KOPT-K1 (cell line): ENCODE measurements around the gene DAP.
A peak's percentile ranks its signal among the peaks of the same experiment; 100 is the strongest.

Experiments used
- H3K27ac ChIP-seq: fragments of 200-600 bp; sonication (generic); 2 replicates; pipeline ENCODE4 v1.5.1; 2016; ENCODE audit warnings: antibody characterized with exemption, mild to moderate bottlenecking, low read depth, low read length; ENCODE audit not compliant: poor library complexity, severe bottlenecking
- H3K36me3 ChIP-seq: fragments of 200-600 bp; sonication (generic); 2 replicates; pipeline ENCODE4 v1.5.1; 2017; ENCODE audit warnings: antibody characterized with exemption, mild to moderate bottlenecking, low read length, moderate library complexity; ENCODE audit not compliant: insufficient read depth
- H3K9me3 ChIP-seq: fragments of 200-600 bp; sonication (generic); 2 replicates; pipeline ENCODE4 v1.5.1; 2017; ENCODE audit warnings: antibody characterized with exemption, low read length, mild to moderate bottlenecking; ENCODE audit not compliant: insufficient read depth, poor library complexity, severe bottlenecking

The DAP gene

DNA sequence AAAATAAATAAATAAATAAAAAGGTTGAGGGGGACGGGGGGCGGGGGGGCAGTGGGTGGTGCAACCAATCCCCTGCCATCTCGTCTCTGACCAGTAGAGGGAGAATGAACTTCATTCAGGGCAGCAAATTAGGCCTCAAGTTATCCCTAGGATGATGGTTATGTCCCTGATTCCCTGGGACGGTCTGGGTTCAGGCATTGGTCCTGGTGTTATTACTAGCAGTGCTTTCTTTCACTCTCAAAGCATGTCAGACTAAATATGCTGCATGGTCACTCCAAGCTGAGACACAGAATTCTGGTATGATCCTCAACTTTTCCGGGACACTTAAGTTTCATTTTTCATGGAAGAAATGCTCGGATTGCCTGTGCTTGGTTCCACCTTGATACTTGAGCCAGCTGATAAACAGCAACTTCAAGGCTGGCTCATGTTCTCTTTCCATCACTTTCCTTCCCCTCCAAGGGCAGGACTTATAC lies 59.4 kb downstream of the DAP start:
- H3K36me3 ChIP-seq, result no peaks in the 10 kb centered on the region; the same call in 1 of the 2 replicates
- H3K27ac ChIP-seq, result no peak overlapping the region
- no peaks in the 10 kb centered on the region for H3K9me3 ChIP-seq

DNA sequence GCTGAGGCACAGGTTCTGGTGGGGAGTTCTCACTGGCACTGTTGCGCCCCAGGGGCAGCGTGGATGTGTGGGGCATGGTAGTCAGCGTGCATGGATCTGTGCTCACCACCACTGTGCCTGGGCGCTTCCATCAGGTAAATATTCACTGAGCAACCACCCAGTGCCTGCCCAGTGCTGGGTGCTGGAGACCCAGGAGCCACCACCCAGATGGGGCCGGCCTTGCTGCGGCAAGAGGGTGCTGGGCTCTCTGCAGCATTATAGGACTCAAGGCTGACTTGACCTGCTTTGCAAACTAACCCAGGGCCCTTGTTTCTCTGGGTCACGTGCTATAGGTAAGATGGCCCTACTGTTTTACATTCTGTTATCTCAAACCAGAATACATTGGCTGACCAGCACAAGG lies 60.5 kb downstream of the DAP start:
- no peaks in the 10 kb centered on the region for H3K9me3 ChIP-seq
- peak overlapping the region; percentile 29 for H3K27ac ChIP-seq
- no peaks in the 10 kb centered on the region; the same call in 1 of the 2 replicates for H3K36me3 ChIP-seq

DNA sequence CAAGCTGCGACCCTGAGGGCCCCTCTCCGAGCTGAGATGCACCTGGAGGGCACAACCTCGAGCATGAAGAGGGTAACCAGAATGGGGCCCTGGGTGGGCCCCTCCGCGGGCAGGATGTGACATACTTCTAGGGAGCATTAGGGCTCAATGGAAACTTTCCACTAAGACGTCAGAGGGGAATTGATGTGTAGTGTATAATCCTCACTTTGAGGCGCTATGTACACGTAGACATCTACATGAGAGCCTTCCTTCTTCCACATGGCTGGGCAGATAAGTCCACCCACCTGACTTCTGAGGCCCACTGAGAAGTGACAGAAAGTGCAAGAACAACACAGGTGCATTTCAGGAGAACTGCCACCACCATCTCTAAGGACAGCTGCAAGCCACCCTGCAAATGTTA lies 61.0 kb downstream of the DAP start:
- Histone ChIP-seq H3K9me3 (no peaks in the 10 kb centered on the region), H3K27ac (peak overlapping the region; percentile 29)

DNA sequence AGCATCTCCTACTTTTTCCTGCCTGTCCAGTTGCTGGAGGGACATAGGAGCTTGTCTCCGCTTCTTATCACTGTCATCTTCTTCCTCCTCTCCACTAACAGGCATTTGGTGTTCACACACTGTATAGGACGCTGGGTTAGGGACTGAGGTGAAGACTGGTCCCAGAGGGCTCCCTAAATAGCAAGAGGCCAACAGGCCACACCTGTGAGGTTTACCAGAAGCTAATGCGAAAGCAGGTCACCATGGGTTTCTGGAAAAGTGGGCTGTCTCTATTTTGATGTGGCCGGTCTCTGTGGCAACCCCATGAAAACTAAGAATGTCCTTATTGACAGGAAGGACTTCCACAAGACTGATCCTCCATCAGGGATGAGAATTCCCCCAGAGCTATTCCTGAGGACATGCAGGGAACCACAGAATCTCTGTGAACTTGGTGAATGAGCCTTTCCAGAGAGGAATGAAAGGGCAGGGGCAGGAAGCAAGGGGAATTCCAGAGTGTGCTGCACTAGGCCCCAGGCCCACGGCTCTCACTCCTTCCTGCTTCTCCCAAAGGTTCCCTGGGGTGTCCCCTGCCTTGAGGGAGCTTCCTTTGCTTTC lies 61.7 kb downstream of the DAP start:
- Histone ChIP-seq H3K27ac (peak overlapping the region; percentile 29), H3K36me3 (peaks cover 3% of the 10 kb centered on the region; the same call in 1 of the 2 replicates), H3K9me3 (no peaks in the 10 kb centered on the region)

More for the DNA sequence above, 61.0 kb downstream of the DAP start:
- H3K36me3 ChIP-seq, result no peaks in the 10 kb centered on the region; the same call in 1 of the 2 replicates

DNA sequence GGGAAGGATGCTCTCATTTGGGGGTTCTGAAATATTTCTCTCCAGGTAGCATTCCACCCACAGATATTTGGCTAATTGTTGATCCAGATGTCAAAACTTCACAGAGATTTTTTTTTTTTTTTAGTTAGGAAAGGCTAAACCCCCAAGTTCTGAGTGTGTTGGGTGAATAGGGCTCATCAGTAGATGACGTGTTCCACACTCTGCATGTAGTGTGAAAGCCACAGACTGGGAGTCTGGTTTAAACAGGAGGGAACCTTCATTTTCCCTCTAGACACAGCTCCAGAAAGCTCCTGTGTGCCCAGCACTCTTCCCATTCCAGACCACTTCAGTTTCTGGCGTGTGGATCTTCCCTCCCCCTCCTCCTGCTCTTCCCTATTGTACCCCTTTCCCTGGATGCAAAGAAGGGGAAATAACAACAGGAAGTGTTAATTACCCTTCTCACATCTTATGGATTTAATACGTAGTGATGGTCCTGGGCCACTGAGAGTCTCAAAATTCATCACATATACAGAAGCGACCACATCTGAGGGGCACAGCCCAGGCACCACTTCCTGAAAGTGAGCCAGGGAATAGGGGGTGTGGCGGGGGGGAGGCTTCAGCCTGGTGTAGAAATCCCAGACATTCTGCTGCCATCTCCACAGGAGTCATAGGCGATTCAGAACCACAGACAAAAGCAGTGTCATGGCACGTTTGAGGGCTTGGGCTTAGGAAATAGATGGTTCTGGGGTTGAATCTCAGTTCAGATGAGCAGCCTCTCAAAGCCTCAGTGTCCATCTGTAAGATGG lies 65.1 kb downstream of the DAP start:
- Histone ChIP-seq H3K36me3 (0 out of 2 replicates have a peak, but pooled peaks cover 7% of the 10 kb centered on the region), H3K9me3 (no peaks in the 10 kb centered on the region), H3K27ac (no peak overlapping the region)

DNA sequence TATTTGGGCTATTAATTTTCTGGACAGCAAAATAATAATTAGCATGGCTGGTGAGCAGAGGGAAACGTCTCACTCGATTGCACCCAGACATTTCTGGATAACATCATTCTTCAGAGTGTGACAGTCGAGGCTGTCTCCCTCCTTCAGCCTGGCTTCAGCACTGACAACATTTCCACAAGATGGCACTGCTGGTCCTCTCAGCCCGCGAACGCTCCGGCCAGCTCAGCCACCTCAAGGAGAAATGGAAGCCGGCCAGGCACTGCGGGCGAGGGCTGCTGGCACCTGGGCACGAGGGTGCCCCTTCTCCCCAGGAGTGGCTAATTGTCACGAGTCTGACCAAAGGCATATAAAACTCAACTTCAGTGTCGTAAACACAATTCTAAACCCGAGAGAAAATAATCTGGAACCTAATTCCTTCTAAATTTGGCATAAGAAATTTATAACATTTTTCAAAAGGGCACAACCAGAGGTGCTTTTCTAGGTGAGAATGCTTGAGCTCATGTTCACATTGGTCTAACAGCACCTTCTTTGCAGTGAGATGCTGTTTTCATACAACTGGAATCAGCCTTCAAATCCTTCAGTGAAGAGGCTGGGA lies 65.9 kb downstream of the DAP start:
- Histone ChIP-seq H3K36me3 (0 out of 2 replicates have a peak, but pooled peaks cover 7% of the 10 kb centered on the region), H3K9me3 (no peaks in the 10 kb centered on the region), H3K27ac (no peak overlapping the region)

DNA sequence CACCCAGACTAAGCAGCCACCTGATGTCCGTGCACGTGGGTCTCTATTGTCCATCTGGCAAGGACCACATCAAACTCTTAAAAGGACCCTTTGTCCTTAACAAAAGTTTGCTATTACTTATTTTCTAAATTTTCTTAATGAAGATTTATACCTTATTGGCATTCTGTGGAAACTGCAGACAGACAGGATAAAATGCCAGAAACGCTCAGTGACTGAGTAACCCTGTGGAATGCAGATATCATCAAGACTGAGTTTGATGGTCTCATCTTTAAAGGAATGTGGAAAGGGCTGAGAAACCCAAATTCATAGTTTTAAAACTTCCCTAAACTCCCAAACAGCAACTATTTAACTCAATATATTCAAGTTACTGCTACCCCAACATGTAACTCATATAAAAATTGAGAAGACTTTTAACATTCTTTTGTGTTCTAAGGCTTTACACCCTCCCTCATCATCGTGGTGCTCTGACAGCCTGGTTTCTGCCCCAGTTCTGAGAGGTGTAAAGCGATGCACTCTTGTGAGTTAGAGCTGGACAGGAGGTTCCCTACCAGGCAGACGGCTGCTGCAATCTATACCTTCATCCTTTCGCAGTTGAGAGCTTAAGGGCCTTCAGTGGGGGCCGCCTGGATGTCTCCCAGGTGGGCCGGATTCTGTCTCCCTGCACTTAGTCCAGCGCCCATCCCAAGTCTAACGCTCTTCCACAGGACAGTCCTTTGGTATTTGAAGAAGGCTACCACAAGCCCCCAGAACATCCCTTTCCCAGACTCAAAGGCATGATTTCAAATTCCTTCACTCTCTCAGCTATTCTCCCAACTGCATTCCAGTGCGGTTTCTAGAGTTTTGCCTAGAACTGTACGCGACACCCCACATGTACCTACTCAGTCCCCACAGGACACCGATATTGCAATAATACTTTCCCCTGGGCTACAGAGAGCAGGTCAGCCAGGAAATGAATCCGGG lies 68.9 kb downstream of the DAP start:
- H3K9me3 ChIP-seq, result no peaks in the 10 kb centered on the region
- H3K36me3 ChIP-seq, result peaks cover 7% of the 10 kb centered on the region; the same call in 1 of the 2 replicates
- H3K27ac ChIP-seq, result no peak overlapping the region

DNA sequence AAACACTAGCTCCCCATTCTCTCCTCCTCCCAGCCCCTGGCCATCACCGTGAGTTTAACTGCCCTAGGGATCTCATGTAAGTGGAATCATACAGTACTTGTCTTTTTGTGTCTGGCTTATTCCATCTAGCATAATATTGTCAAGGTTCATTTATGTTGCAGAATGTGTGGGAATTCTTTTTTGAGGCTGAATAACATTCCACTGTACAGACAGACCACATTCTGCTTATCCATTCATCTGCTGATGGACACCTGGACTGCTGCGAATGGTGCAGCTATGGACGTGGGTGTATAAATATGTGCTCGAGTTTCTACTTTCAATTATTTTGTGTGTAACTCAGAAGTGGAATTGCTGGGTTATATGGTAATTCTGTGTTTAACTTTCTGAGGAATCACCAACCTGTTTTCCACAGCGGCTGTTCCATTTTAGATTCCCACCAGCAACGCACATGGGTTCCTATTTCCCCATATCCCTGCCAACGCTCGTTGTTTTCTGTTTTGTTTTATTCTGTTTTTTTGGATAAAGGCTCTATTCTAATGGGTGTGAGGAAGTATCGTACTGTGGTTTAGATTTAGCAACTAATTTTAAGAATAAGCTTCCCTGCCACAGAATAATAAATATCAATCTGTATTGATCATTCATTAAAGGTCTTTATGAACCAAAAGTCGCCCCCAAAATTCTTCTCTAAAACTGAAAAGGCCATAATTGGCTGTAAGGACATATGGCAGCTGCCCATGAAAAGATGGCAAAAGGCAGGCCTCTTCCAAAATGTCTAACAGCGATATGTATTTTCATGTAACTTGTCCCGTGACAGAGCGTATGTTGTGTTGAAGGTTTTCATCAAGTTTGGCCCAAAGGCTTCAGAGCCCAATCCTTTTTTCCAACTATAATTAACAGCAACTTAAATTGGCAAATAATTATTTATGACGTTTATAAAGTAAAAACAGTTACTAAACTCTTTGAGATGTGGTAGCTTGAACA lies 70.3 kb downstream of the DAP start:
- Histone ChIP-seq H3K27ac (no peak overlapping the region), H3K36me3 (peaks cover 7% of the 10 kb centered on the region; the same call in 1 of the 2 replicates), H3K9me3 (no peaks in the 10 kb centered on the region)

DNA sequence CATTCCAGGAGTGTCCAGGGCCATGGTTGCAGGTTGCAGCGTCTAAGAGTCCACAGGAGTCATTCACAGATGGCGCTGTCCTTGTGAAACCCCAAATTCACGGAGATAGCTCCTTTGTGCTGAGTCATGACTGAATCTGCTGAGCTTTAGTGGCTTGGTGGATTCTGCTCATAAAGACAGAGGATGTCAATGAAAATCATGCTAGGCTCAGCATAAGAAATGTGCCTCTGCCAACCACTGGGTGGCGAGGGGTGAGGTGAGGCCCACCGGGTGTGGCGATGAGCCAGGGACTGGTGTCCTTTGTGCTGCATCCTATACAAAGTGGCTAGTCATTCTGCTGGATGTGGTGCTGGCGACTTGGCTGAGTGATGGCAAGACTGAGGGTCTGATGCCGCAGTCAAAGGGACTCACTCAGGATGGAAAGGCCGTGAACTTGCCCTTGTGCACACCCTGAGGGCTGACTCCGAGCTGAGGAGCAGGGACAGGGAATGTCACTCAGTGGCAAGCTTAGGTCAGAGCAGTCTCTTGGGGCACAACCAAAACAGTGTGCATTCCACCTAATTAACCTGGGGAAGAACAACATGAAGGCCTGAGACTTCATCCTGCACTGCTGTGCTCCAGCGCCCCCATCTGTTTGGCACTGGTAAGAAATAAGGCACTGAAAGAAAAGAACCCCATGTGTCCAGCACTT lies 71.5 kb downstream of the DAP start:
- Histone ChIP-seq H3K27ac (no peak overlapping the region), H3K36me3 (peaks cover 5% of the 10 kb centered on the region; the same call in 1 of the 2 replicates), H3K9me3 (no peaks in the 10 kb centered on the region)

DNA sequence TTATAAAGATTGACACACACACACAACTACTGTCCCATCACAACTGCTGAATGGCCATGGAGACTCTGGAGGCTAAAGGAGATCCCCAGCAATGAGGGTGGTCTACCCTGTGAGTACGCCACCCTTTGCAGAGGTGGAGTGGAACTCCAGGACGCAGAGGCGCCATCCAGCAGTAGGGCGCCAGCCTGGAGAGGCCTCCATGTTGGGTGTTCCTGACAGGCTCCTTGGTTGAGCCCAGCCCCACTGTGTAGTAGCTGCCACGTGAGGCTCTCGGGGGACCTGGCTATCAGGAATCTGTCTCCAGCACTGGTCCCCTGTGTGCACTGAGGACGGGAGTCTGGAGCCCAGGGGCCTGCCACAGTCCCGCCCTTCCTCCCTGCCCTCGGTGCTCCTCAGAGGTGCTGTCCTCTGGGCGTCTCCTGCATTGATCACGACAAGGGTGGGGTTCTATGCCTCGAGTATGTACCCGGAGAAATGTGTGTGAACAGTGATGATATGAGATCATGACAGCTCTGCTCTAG lies 72.3 kb downstream of the DAP start:
- no peaks in the 10 kb centered on the region; the same call in 1 of the 2 replicates for H3K36me3 ChIP-seq

DNA sequence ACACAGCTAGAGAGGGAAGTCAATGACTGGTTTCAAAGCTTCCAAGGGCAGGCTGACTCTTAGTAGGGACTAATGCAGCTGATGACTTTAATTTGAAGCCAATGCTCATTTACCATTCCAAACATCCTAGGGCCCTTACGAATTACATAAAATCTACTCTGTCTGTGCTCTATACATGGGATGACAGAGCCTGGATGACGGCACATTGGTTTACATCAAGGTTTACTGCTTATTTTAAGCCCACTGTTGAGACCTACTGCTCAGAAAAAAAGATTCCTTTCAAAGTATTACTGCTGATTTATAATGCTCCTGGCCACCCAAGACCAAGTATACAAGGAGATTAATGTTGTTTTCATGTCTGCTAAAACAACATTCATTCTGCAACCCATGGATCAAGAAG lies 74.1 kb downstream of the DAP start:
- H3K27ac ChIP-seq, result no peak overlapping the region
- H3K9me3 ChIP-seq, result no peaks in the 10 kb centered on the region

More for the DNA sequence above, 72.3 kb downstream of the DAP start:
- Histone ChIP-seq H3K9me3 (no peaks in the 10 kb centered on the region), H3K27ac (no peak overlapping the region)

DNA sequence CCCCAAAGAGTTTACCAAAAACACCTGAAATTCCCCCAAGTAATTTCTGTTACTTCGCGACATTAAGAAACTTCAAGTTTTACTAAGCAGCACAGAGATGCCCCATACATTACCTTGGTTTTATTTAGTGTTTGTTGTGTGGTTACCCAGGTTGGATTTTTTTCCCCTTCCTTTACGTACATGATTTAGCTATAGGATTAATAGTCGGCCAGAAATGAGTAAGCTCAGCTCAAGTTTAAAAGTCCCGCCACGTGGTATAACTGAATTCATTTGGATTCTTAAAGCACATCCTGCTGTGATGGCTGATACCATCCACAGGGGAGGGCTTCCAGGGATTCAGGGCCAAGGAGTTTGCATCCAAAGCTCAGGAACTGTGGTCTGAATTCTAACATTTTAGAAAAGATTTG lies 75.9 kb downstream of the DAP start:
- Histone ChIP-seq H3K36me3 (peaks cover 34% of the 10 kb centered on the region), H3K9me3 (no peaks in the 10 kb centered on the region), H3K27ac (no peak overlapping the region)

More for the DNA sequence above, 74.1 kb downstream of the DAP start:
- H3K36me3 ChIP-seq, result peaks cover 16% of the 10 kb centered on the region; the same call in 1 of the 2 replicates
